Pancreas (tissue), 10 donors: Measurements from ENCODE around the gene TM9SF1. TPM values are rescaled to one million over a fixed set of nuclear protein-coding genes. Genes with fewer than 3 reads are reported as not detected.

Experiments
- ATAC-seq, 4 donors: fragments of 200-7000 bp; cut with Tn5 transposase; one replicate each; pipeline versions ENCODE4 v1.8.0 to v1.9.1; 2020; ENCODE audit warnings: mild to moderate bottlenecking in 4 of 4, moderate library complexity in 4 of 4
- DNase-seq, 6 donors: peaks; one replicate each; pipeline ENCODE4 v3.0.0-alpha.2; 2020
- FAIRE-seq: peaks from 2 replicates; lab custom pipeline; 2012; peaks lifted over from hg19 to GRCh38; lab: Jason Lieb, UNC
- H3K27ac ChIP-seq, 4 donors: fragments of 200-600 bp; sonication (generic); 1 replicate in 3 of 4; 2 replicates in 1 of 4; pipeline versions ENCODE4 v1.5.0 to v1.8.0; 2020
- H3K27me3 ChIP-seq, 4 donors: fragments of 200-600 bp; one replicate each; pipeline ENCODE4 v1.8.0; 2021
- H3K36me3 ChIP-seq, 3 donors: fragments of 200-600 bp; sonication (generic) in 1 of 3; one replicate each; pipeline versions ENCODE4 v1.5.0 to v1.8.0; 2020 to 2021
- H3K4me1 ChIP-seq, 3 donors: fragments of 200-600 bp; one replicate each; pipeline ENCODE4 v1.8.0; 2021
- H3K4me3 ChIP-seq, 4 donors: fragments of 200-600 bp; sonication (generic) in 2 of 4; one replicate each; pipeline versions ENCODE4 v1.5.0 to v1.8.0; 2020 to 2021
- H3K9me3 ChIP-seq, 4 donors: fragments of 200-600 bp; one replicate each; pipeline ENCODE4 v1.8.0; 2021
- WGBS, 2 donors: extraction: QIAGEN DNeasy Blood & Tissue Kit; methylation state at CpG; one replicate each; pipeline ENCODE4 v1.1.7; 2013; 5-methylcytosine and 5-hydroxymethylcytosine counted together
- intact Hi-C, 3 donors: fragments of 100-400 bp; cut with DNase I; formaldehyde crosslinking; loops; one replicate each; pipeline versions ENCODE4 v1.11.1 to v1.14.2; 2022
- polyA plus RNA-seq, 2 donors: library from polyadenylated mRNA; stranded (reverse); fragments of 200-250 nt; gene quantifications; one replicate each; pipeline ENCODE4 v1.2.3, GENCODE V29; 2013
- total RNA-seq, 6 donors: library from RNA; stranded (reverse); fragmentation: NEBNext Ultra II Directional in 4 of 6; extraction: Animal tissue kit (Norgen Biotek cat#: 25700) in 4 of 6; gene quantifications; one replicate each; pipeline versions ENCODE4 v1.2.1 to v1.2.4, GENCODE V29; 2021 to 2023
- TF ChIP-seq, protein P1 (sequence below), 4 donors: fragments of 200-600 bp; sonication (generic) in 3 of 4; IDR thresholded peaks; one replicate each; pipeline versions ENCODE4 v1.5.0 to v1.8.0; 2021; ENCODE audit warnings: antibody characterized with exemption in 4 of 4
- donor health status: healthy with polysubstance abuse.
- donor health status: DM: no; HTN: no; CAD: no; lungs with moderate emphysema.
- donor health status: DM: no; HTN: no; CAD: no.
- donor health status: control.
- donor health status: control.
- donor health status: Bipolar disorder and iron deficiency.
- donor health status: DM: yes; HTN: yes; CAD: no.
- donor health status: DM: no; HTN: no; CAD: no.
- donor health status: DM: no; HTN: no; CAD: no.
- donor health status: DM: yes; HTN: yes; CAD: no.

TM9SF1 gene
- total and polyA plus RNA-seq, 8 donors = 20.5 to 46.8 (median 37.9) TPM

DNA sequence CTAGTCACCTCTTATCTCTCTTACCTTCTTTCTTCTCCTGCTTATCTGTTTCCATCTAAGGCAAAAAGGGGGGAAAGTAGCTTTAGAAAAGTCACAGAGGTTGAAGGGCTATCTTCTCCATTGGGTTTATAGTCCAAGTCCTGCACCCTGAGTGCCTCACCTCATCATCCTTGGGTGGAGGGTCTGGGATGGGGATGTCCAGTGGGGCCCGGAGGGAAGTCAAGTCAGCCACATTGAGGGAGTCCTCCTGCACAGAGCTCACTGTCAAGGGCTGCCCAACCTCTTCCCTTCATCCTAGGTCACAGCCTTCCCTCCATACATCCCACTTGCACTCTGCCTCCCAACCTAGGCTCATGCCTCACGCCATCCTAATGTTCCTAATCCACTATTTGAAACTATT lies 50.0 kb downstream of the TM9SF1 start:
- Histone ChIP-seq H3K4me3 (peak overlapping the region in 1 of 4 donors; percentile 83), H3K27me3 (no peaks in the 10 kb centered on the region), H3K9me3 (no peaks in the 10 kb centered on the region), H3K36me3 (peaks cover 0 to 12% (median 12%) of the 10 kb centered on the region in 3 donors), H3K4me1 (peaks cover 8 to 28% (median 16%) of the 10 kb centered on the region in 3 donors), H3K27ac (peak overlapping the region in 3 of 4 donors; percentile 81 to 89 (median 87))
- DNase-seq (no peak), ATAC-seq (no peak), FAIRE-seq (no peak)
- TF ChIP-seq, protein P1, sequence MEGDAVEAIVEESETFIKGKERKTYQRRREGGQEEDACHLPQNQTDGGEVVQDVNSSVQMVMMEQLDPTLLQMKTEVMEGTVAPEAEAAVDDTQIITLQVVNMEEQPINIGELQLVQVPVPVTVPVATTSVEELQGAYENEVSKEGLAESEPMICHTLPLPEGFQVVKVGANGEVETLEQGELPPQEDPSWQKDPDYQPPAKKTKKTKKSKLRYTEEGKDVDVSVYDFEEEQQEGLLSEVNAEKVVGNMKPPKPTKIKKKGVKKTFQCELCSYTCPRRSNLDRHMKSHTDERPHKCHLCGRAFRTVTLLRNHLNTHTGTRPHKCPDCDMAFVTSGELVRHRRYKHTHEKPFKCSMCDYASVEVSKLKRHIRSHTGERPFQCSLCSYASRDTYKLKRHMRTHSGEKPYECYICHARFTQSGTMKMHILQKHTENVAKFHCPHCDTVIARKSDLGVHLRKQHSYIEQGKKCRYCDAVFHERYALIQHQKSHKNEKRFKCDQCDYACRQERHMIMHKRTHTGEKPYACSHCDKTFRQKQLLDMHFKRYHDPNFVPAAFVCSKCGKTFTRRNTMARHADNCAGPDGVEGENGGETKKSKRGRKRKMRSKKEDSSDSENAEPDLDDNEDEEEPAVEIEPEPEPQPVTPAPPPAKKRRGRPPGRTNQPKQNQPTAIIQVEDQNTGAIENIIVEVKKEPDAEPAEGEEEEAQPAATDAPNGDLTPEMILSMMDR (IDR thresholded peaks at IDR 0.05) = no peak
- intact Hi-C loops = no loop called here
- 92 to 100% methylated on average over 2 of the region's 2 CpGs for WGBS, 2 donors

DNA sequence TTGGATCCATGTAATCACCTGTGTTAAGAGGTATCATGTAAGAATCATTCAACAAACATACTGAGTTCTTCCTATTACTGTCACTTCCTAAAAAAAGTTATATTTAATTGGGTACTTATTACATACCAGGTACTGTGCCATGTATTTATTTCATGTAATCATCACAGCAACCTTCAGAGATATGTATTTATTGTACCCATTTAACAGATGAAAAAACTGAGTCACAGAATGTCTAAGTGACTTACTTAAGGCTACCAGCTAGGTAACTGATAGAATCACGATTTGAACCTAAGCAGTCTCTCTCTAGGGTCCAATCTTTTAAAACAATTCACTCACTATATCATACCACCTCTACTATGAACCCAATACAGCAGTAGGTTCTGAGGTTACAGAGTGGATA lies 50.8 kb downstream of the TM9SF1 start:
- FAIRE-seq (no peak), ATAC-seq (no peak), DNase-seq (no peak)
- WGBS, 2 donors = 68 to 92% methylated on average over 1 of the region's 1 CpG
- H3K27me3 ChIP-seq = no peaks in the 10 kb centered on the region
- intact Hi-C loops = no loop called here
- H3K27ac ChIP-seq = no peak overlapping the region
- TF ChIP-seq, protein P1 (IDR thresholded peaks at IDR 0.05) = no peak
- peaks cover 8 to 36% (median 24%) of the 10 kb centered on the region in 3 donors for H3K4me1 ChIP-seq
- no peak overlapping the region for H3K4me3 ChIP-seq
- no peaks in the 10 kb centered on the region for H3K9me3 ChIP-seq
- peaks cover 0 to 6% (median 5%) of the 10 kb centered on the region in 3 donors for H3K36me3 ChIP-seq

DNA sequence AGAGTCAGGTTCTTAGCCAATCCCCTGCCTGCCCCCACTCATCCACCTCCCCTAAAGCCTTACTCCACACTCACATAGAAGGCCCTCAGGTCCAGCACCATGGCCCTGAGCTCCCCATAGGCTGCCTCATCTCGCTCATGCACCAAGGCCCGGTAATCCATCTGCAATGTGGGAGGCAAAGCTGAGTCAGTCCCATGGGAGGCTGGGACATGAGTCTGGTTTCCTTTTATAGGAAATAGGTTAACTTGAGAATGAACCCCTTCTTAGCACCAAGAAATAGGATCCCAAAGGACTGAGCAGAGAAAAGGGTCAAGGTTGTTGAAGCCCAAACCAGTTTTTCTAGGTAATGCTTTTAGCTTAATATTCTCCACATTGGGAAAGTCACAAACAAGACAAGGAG lies 51.7 kb downstream of the TM9SF1 start:
- intact Hi-C loops = no loop called here

DNA sequence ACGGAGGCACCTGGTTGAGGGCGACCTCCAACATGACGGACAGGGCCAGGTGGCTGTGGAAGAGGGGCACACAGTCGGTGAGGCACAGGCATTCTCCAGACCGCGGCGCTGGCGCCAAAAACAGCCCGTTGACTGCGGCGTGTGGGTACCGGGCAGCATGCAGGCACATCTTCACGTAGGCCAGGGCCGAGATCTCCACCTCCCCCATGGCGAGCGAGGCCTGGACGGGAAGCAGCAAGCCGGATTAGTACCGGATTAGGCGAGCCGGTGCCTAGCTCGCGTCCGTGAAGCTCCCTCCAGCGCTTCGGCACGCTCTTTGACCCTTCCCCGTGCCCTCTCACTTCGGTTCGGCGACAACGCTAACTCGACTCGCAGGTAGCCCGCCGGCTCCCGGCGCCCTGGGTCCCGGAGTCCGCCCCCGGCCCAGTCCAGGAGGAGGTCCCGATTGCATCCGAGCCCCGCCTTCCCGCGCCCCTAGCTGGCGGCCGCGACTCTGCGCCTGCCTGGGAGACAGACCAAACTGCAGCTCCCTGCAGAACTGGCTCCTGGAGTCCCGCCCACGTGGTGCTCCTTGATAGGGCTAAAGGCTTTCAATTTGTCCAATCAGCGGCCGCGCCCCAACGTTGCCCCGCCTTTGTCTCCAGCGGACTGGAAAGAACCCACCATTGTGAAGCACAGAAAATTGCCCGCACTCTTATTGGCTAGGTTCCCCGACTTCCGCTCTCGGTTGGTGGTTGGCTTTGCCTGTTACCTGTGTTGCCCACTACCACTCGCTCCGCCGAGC lies 54.0 kb downstream of the TM9SF1 start, which contains the start of gene EMC9:
Gene EMC9, minus strand, starts transcription at position 495 of the 784 bp plus-strand sequence. Its CDS starts 287 bp downstream, at position 208.
- Histone ChIP-seq H3K9me3 (no peaks in the 10 kb centered on the region), H3K4me1 (peaks cover 15 to 38% (median 25%) of the 10 kb centered on the region in 3 donors), H3K27ac (peak within 1 kb of the TSS; percentile 46 to 86 (median 82)), H3K27me3 (no peaks in the 10 kb centered on the region), H3K36me3 (peaks cover 0 to 20% (median 7%) of the 10 kb centered on the region in 3 donors), H3K4me3 (peak within 1 kb of the TSS; percentile 63 to 70 (median 64))
- intact Hi-C loops = no loop called here
- DNase-seq = peak; percentile 98 to 100 (median 100)
- TF ChIP-seq, protein P1 (IDR thresholded peaks at IDR 0.05) = peak; percentile 29 to 59 (median 38)
- FAIRE-seq = no peak
- 0% methylated on average over 64 to 65 of the region's 65 CpGs for WGBS, 2 donors
- ATAC-seq = peak; percentile 90 to 94 (median 91)

More for the DNA sequence above, 51.7 kb downstream of the TM9SF1 start:
- Histone ChIP-seq H3K4me1 (peaks cover 8 to 35% (median 31%) of the 10 kb centered on the region in 3 donors), H3K36me3 (peaks cover 0 to 8% (median under 1%) of the 10 kb centered on the region in 3 donors), H3K27me3 (no peaks in the 10 kb centered on the region), H3K4me3 (no peak overlapping the region), H3K27ac (no peak overlapping the region), H3K9me3 (no peaks in the 10 kb centered on the region)
- TF ChIP-seq, protein P1 (IDR thresholded peaks at IDR 0.05) = no peak
- DNase-seq (no peak), ATAC-seq (no peak), FAIRE-seq (no peak)
- WGBS, 2 donors = 90 to 91% methylated on average over 2 of the region's 2 CpGs
